Panc1 (cell line): ENCODE data around the gene PPP1R1A. TPM values are rescaled to one million over a fixed set of nuclear protein-coding genes. Genes with fewer than 3 reads are reported as not detected.

Experiments used
- ATAC-seq: fragments of 200-7000 bp; cut with Tn5 transposase; 2 replicates; pipeline ENCODE4 v1.9.1; 2020; ENCODE audit warnings: mild to moderate bottlenecking, moderate library complexity
- BruUV-seq: library from RNA; stranded (reverse); fragments of 400-500 nt; replicated peaks from 2 replicates; lab custom pipeline; 2021; lab: Mats Ljungman, UMichigan
- CTCF ChIA-PET: fragments of 300-600 bp; sonication (Branson Sonifier 250); formaldehyde crosslinking; loops from one replicate; lab custom pipeline; 2022; ENCODE audit warnings: antibody characterized with exemption; lab: Charles Lee
- POLR2A ChIA-PET: fragments of 300-600 bp; sonication (Branson Sonifier 250); formaldehyde crosslinking; loops from one replicate; lab custom pipeline; 2022; ENCODE audit warnings: antibody characterized with exemption; lab: Charles Lee
- DNase-seq: peaks from one replicate; pipeline ENCODE4 v3.0.0-alpha.2; 2010; ENCODE audit warnings: low read depth, low spot score
- H3K27ac ChIP-seq: 2 replicates; pipeline ENCODE4 v1.5.1; 2011; ENCODE audit warnings: mild to moderate bottlenecking, low read length, inconsistent platforms
- H3K27me3 ChIP-seq: fragments of 200-500 bp; sonication (Bioruptor generic); 2 replicates; pipeline ENCODE4 v1.6.0; 2014; ENCODE audit warnings: low read length, inconsistent platforms; ENCODE audit not compliant: control insufficient read depth, insufficient read depth
- H3K36me3 ChIP-seq: fragments of 200-500 bp; sonication (Bioruptor generic); 2 replicates; pipeline ENCODE4 v1.5.1; 2014; ENCODE audit warnings: inconsistent platforms, mild to moderate bottlenecking, low read length, moderate library complexity; ENCODE audit not compliant: control insufficient read depth, insufficient read depth
- H3K4me1 ChIP-seq: 2 replicates; pipeline ENCODE4 v1.5.1; 2011; ENCODE audit warnings: inconsistent platforms, mild to moderate bottlenecking, low read length, moderate library complexity; ENCODE audit not compliant: control insufficient read depth, insufficient read depth
- H3K4me3 ChIP-seq, 2 experiments: 2 replicates each; pipeline ENCODE4 v1.5.1; 2011 to 2012; ENCODE audit warnings: low read depth in 2 of 2, low read length in 2 of 2, mild to moderate bottlenecking in 2 of 2, inconsistent platforms in 1 of 2, moderate library complexity in 1 of 2
- H3K9me3 ChIP-seq: fragments of 200-500 bp; sonication (Bioruptor generic); 2 replicates; pipeline ENCODE4 v1.5.1; 2014; ENCODE audit warnings: low read depth, mild to moderate bottlenecking, inconsistent platforms, low read length, moderate library complexity; ENCODE audit not compliant: control insufficient read depth, insufficient read depth
- CTCF ChIP-seq: fragments of 450-650 bp; IDR thresholded peaks from 2 replicates; pipeline ENCODE4 v1.5.1; 2017; ENCODE audit warnings: mild to moderate bottlenecking
- POLR2AphosphoS5 ChIP-seq: IDR thresholded peaks from 2 replicates; pipeline ENCODE4 v1.6.1; 2012; ENCODE audit warnings: mild to moderate bottlenecking, low read depth, low read length, moderate library complexity
- REST ChIP-seq, 2 experiments: IDR thresholded peaks; 2 replicates each; pipeline ENCODE4 v1.6.1; 2011 to 2012; ENCODE audit warnings: low read depth in 2 of 2, control low read depth in 1 of 2, low read length in 1 of 2, mild to moderate bottlenecking in 1 of 2, moderate library complexity in 1 of 2; ENCODE audit not compliant: insufficient read depth in 1 of 2
- SIN3A ChIP-seq: IDR thresholded peaks from 2 replicates; pipeline ENCODE4 v1.6.1; 2012; ENCODE audit warnings: low read depth, mild to moderate bottlenecking, low read length, moderate library complexity, borderline replicate concordance; ENCODE audit not compliant: insufficient read depth
- TCF7L2 ChIP-seq: IDR thresholded peaks from 2 replicates; pipeline ENCODE4 v1.6.1; 2011; ENCODE audit warnings: mild to moderate bottlenecking, low read depth, low read length, inconsistent platforms
- in situ Hi-C: cut with HindIII; loops from 2 replicates; pipeline ENCODE4 v1.10.0; 2016; ENCODE audit warnings: low sequenced_read_pairs, low pct_unique_long_range_greater_than_20kb
- intact Hi-C: fragments of 100-400 bp; cut with micrococcal nuclease; formaldehyde crosslinking; loops from one replicate; pipeline ENCODE4 v1.10.0; 2022; ENCODE audit not compliant: unreplicated experiment
- total RNA-seq: library from RNA; stranded (reverse); gene quantifications from one replicate; pipeline ENCODE4 v1.2.1, GENCODE V29; 2021; ENCODE audit not compliant: unreplicated experiment

The PPP1R1A gene
- total RNA-seq, 1 experiment from 2014 or later, result 0.23 TPM

- Histone ChIP-seq H3K27me3 (peaks cover 35% of the 10 kb centered on the region), H3K4me3 (no peak overlapping the region), H3K4me1 (no peaks in the 10 kb centered on the region), H3K27ac (no peak overlapping the region), H3K9me3 (no peaks in the 10 kb centered on the region), H3K36me3 (no peaks in the 10 kb centered on the region)
- in situ Hi-C loops (no loop called here), intact Hi-C loops (no loop called here)
- ATAC-seq (no peak), DNase-seq (no peak)
- no TSS peak for BruUV-seq
- TF ChIP-seq POLR2AphosphoS5, result no peak
- no peak for TF ChIP-seq REST (IDR thresholded peaks at IDR 0.05; ENCODE audit: insufficient read depth in 1 of 2, low read depth in 2 of 2, low read length in 1 of 2)
- no peak for TF ChIP-seq SIN3A
- TF ChIP-seq TCF7L2, result no peak
- TF ChIP-seq CTCF, result no peak
- POLR2A ChIA-PET, result no interaction called here
- CTCF ChIA-PET, result no interaction called here
These were observed 23.3 kb upstream of the PPP1R1A start for GRCh38 chr12:54611715-54612149.

GRCh38 chr12:54608769-54609168 is 20.3 kb upstream of the PPP1R1A start:
- no peaks in the 10 kb centered on the region for H3K36me3 ChIP-seq
- ATAC-seq (no peak), DNase-seq (no peak)
- intact Hi-C loops, result no loop called here
- H3K4me1 ChIP-seq, result no peaks in the 10 kb centered on the region
- TF ChIP-seq REST (IDR thresholded peaks at IDR 0.05; ENCODE audit: insufficient read depth in 1 of 2, low read depth in 2 of 2, low read length in 1 of 2) (no peak), TCF7L2 (no peak), SIN3A (no peak), POLR2AphosphoS5 (no peak), CTCF (no peak)
- in situ Hi-C loops, result no loop called here
- no peak overlapping the region for H3K4me3 ChIP-seq
- H3K27me3 ChIP-seq, result peaks cover 16% of the 10 kb centered on the region
- no peak overlapping the region for H3K27ac ChIP-seq
- no peaks in the 10 kb centered on the region for H3K9me3 ChIP-seq
- ChIA-PET CTCF (no interaction called here), POLR2A (no interaction called here)
- BruUV-seq, result no TSS peak
